D721Med (cell line): ENCODE results near the gene CTRL.

ENCODE experiments used
- DNase-seq: peaks from one replicate; pipeline ENCODE4 v3.0.0; 2011; ENCODE audit warnings: low spot score; ENCODE audit not compliant: insufficient read length
- FAIRE-seq: peaks from 2 replicates; lab custom pipeline; 2011; peaks lifted over from hg19 to GRCh38; lab: Jason Lieb, UNC
- TF ChIP-seq, protein P1 (sequence below): IDR thresholded peaks from 2 replicates; pipeline ENCODE4 v1.5.1; 2012; ENCODE audit warnings: mild to moderate bottlenecking, control low read depth; ENCODE audit not compliant: insufficient read depth; ENCODE audit errors: missing control alignments

Gene CTRL

DNA sequence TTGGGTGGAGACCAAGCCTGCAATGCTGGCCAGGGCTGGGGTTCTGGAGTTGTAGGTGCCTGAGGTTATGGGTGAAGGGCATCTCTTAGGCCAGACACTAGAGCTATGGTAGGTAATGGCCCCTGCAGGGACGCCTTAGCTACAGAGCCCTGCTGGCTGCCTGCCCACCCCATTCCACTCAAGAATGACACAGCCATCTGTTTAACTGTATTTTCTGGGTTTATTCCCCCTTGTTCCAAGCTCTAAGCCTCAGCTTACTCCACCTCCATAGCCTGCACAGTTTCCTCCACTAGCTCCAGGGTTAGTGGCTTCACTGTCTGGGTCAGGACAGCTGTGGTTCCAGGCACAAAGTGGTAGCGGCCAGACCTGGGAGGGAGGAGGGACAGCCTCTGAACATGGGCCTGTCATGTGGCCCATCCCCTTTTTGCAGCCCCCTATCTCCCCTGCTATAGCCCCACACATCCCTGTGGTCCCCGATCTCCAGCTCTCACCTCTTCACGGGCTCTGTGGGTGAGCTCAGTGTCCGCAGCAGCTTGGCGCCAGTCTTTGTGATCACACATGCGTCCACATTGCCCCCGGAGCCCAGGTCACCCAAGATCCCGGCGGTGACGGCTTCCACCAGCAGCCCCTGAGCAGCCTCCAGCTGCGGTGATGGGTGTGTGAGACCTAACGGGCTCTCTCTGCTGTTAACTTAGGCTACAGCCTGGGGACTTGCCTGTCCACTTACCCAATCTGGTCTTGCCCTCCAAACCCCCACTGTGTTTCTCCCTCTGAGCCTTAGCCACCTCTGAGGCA, 2.8 kb upstream of the CTRL start:
- DNase-seq (no peak), FAIRE-seq (no peak)
- TF ChIP-seq, protein P1, sequence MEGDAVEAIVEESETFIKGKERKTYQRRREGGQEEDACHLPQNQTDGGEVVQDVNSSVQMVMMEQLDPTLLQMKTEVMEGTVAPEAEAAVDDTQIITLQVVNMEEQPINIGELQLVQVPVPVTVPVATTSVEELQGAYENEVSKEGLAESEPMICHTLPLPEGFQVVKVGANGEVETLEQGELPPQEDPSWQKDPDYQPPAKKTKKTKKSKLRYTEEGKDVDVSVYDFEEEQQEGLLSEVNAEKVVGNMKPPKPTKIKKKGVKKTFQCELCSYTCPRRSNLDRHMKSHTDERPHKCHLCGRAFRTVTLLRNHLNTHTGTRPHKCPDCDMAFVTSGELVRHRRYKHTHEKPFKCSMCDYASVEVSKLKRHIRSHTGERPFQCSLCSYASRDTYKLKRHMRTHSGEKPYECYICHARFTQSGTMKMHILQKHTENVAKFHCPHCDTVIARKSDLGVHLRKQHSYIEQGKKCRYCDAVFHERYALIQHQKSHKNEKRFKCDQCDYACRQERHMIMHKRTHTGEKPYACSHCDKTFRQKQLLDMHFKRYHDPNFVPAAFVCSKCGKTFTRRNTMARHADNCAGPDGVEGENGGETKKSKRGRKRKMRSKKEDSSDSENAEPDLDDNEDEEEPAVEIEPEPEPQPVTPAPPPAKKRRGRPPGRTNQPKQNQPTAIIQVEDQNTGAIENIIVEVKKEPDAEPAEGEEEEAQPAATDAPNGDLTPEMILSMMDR = no peak

DNA sequence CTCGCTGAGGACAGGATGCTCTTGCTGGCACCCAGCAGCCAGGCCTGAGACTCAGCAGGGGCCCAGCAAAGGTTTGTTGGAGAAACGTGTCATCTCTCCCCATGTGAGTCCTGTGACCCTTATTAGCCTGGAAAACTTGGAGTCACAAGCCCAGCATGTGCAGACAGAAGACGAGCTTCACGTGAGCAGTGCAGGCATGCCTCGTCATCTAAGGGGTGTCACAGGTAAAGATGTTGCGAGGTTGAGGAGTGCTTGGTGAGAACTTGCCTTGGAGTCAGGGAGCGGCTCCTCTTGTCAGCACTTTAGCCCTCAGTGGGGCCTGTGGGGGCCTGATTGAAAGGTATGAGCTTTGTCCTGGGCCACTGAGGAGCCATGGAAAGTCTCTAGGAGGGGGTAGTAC, 2.1 kb upstream of the CTRL start:
- no peak for FAIRE-seq
- TF ChIP-seq, protein P1 = no peak
- DNase-seq = no peak

DNA sequence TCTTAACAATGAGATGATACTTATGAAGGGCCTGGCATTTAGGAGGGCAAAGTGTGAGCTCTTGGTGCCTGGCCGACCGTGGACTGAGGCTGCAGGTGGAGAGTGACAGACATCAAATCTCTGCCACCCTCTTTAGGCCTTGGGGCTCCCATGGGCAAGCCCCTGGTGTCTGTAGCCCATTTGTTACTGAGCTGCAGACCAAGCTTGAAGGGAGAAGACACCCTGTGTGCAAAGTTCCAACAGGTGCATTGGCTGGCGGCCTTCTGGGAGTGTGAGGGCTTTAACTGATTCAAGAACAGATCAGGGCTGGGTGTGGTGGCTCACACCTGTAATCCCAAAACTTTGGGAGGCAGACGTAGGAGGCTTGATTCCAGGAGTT, 789 bp upstream of the CTRL start:
- TF ChIP-seq, protein P1 = no peak
- no peak for FAIRE-seq
- no peak for DNase-seq

DNA sequence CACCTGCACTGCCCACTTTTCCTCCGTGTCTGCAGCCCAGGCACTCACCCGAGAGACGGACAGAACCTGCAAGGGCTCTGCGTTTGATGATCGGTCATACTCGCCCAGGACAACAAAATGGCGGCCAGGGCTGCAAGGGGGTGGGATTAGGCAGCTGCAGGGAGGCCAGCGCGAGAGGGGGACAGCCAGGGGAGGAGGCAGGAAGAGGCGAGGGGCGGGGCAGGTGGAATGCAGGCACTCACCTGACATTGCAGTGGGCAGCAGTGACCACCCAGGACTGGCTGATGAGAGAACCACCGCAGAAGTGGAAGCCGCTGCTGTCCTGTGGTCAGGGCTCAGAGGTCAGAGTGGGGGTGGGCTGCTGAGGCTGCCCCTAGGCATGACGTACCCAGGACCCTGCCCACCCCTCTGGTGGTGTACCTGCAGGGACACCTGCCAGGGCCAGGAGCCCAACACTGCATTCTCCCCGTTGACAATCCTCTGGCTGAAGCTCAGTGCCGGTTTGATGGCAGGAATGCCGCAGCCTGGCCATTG, 917 bp downstream of the CTRL start:
- FAIRE-seq = no peak
- no peak for DNase-seq
- TF ChIP-seq, protein P1 = no peak

DNA sequence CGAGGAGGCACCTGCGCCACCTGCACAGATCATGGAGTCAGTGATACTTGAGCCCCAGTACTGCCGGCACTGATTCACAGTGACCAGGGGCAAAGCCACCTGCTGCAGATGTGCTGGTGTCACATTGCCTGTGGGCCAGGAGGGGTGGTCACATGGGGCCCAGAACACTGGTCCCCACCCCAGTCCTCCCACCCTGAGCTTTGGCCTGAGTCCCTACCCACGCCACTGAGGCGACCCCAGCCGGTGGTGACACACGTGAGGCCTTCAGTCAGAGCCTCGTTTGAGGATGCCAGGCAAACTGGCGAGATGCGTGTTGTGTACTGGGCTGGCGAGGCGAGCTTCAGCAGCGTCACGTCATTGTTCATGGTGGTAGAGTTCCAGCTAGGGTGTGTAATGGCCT, 1.5 kb downstream of the CTRL start:
- DNase-seq = no peak
- no peak for FAIRE-seq
- TF ChIP-seq, protein P1 = no peak

DNA sequence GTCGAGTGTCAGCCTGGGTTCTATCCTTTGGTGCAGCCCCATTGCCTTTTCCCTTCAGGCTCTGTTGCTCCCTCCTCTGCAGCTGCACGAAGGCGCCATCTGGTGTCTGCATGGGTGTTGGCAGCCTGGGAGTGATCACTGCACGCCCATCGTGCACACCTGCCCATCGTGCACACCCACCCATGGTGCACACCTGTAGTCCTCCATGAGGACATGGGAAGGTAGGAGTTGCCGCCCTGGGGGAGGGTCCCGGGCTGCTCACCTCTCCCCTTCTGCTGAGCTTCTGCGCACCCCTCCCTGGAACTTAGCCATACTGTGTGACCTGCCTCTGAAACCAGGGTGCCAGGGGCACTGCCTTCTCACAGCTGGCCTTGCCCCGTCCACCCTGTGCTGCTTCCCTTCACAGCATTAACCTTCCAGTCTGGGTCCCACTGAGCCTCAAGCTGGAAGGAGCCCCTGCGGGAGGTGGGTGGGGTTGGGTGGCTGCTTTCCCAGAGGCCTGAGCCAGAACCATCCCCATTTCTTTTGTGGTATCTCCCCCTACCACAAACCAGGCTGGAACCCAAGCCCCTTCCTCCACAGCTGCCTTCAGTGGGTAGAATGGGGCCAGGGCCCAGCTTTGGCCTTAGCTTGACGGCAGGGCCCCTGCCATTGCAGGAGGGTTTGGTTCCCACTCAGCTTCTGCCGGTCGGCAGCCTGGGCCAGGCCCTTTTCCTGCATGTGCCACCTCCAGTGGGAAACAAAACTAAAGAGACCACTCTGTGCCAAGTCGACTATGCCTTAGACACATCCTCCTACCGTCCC, 2.9 kb downstream of the CTRL start:
- DNase-seq = peak; percentile 75
- TF ChIP-seq, protein P1 = peak; percentile 92
- FAIRE-seq = no peak

DNA sequence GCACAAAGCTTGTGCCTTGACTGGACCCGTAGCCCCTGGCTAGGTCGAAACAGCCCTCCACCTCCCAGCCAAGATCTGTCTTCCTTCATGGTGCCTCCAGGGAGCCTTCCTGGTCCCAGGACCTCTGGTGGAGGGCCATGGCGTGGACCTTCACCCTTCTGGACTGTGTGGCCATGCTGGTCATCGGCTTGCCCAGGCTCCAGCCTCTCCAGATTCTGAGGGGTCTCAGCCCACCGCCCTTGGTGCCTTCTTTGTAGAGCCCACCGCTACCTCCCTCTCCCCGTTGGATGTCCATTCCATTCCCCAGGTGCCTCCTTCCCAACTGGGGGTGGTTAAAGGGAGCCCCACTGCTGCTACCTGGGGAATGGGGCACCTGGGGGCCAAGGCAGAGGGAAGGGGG, 3.5 kb downstream of the CTRL start:
- FAIRE-seq (no peak), DNase-seq (no peak)
- TF ChIP-seq, protein P1 = no peak
